ENCODE results near the gene ZNF185.

Gene ZNF185

DNA sequence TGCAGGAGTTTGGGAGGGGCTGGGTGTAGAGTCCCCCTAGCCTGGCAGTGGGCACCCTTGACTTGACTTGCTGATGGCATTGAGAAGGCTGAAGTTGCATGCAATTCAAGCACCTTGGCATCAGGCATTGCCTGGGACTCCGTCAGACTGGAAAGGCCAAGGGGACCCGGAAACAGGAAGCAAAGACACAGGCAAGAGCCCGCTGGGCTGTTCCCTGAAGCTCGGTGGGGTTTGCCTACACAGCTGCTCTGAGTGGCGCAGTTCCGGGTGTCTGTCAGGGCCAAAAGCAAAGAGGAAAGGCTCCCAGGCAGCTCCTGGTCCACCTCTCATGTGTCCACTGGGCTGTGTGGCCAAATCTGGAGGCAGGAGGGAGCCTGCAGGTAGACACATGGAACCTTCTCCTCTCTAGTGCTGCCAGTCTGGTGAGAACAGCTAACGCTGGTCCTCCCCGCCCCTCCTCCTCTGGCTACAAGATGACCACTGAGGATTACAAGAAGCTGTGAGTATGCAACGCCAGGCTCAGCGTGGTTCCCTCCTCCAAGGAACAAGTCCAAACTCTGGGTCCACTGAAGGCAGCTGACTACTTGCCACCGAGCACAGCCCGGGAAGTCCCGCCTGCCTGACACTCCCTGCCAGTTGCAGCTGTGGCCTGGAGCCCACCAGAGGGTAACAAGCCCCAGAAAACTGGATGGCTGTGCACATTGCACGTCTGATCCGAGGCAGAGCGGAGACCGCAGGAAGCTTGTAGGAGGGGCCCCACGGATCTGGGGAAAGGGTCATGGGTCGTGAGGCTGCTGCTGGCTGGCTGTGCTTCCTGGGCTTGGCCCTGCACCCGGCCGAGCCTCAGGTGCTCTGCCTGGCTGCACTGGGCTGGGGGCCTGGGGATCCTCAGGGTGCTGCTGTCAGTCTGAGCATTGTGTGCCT, 20.1 kb downstream of the ZNF185 start:
- DNase-seq (ENCODE audit: low read depth in 2 of 2): no peak

DNA sequence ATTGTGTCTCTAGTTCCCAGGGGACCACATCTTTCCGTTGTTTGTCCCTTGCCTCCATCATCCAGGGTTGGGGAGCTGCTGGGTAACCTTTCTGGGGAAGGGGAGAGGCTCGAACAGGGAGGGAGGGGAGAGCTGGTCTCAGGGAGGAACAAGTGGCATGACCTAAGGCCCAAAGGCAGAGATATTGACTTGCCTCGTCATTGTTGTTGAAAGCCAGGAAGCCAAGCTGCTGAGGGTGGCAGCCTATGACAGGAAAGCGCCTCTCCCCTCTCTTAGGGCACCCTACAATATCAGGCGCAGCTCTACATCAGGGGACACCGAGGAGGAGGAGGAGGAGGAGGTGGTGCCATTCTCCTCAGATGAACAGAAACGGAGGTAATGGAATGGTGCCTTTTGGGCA, 20.8 kb downstream of the ZNF185 start:
- DNase-seq (ENCODE audit: low read depth in 2 of 2): no peak

DNA sequence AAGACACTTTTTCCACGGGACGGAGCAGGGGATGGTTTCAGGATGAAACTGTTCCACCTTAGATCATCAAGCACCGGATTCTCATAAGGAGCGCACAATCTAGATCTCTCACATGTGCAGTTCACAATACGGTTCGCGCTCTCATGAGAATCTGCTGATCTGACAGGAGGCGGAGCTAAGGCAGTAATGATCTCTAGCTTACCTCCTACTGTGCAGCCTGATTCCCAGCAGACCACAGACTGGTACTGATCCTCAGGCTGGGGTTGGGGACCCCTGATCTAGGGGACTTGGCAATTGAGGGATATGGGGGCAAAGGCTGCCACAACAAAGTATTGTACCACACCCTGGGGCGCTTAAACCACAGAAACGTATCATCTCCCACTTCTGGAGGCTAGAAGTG, 25.7 kb downstream of the ZNF185 start:
- DNase-seq (ENCODE audit: low read depth in 2 of 2): no peak

GRCh38 chrX:152925835-152926234, 28.0 kb downstream of the ZNF185 start:
- DNase-seq (ENCODE audit: low read depth in 2 of 2): no peak

DNA sequence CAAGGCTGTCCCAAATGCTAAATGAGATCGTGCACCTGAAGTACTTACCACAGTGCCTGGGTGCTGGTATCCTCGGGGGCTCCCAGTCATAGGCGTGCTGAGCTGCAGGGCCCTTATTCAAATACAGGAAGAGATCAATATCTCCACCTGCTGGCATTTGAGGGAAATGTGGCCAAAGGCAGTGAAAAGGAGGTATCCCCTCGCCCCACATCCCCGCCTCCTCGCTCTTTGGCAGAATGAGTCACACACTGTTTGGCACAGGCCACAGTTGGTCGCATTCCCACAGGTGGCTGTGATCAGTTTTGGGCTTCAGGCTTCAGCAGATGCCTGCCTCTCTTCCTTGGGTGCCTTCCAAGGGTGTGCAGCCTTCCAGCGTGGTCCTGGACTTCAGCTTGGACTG, 28.4 kb downstream of the ZNF185 start:
- no peak for DNase-seq (ENCODE audit: low read depth in 2 of 2)

GRCh38 chrX:152926923-152927322, 29.1 kb downstream of the ZNF185 start:
- DNase-seq (ENCODE audit: low read depth in 2 of 2): no peak

DNA sequence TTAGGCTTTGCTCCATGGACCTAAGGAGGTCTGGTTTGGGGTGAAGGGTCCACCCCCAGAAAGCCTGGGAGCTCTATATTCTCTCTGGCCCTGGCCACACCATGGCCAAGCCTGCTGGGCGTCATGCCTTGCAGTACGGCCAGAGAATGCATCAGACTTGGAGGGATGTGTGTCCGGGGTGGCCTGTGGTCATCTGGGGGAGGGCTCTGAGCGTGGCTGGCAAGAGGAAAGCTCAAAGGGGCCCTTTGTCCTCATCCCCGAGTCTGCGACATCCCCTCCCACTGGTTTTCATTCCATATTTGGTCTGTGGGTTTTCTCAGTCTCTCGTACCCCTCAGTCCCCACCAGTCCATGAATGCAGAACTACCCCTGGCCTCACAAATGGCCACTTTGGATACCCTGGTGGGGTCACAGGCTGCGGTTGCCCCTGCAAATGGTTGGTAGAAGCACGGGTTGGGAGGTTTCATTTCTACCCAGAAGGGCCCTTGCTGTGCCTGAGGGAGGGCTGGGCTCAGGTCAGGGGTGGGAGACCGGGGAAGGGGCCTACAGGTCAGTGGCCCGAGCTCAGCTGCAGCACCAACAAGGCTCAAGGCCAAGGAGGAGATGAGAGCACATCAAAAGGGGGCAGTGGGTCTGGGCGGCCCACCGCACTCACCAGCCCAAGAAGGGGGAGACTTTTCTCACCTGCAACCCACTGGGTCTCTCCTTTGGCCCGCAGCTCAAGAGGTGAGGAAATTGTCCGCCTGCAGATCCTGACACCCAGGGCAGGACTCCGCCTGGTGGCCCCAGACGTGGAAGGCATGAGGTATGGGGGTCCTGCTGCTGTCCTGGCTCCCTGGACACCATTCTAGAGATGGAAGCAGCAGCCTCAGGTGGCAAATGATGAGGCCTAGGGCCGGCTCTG, 30.2 kb downstream of the ZNF185 start:
- DNase-seq (ENCODE audit: low read depth in 2 of 2): no peak

DNA sequence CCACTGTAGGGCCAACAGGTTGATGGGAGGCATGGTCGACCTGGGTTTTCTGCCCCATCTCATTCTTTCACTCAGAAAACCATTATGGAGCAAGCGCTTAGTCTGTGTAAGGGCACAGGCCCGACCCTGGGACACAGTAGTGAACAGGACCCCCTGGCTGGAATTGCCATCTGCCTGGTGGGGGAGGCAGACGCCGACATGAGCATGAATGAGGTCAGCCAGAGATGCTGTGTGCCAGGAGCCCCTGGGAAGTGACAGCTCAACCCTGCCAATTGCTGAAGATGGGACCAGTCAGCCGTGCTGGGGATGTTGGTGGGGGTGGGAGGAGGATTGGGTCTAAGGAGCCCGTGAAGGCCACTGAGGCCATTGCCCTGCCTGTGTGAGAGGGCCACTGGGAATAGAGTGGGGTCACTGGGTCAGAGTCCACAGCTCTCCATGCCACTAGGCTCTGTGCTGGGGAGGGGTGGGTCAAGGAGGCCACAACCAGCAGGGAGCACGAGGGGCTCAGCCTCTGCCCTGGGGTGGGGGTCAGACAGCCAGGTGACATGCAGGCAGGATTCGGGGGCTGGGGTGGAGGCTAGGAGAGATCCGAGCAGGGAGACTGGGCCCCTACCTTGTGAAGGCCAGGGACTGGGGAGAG, 31.0 kb downstream of the ZNF185 start:
- no peak for DNase-seq (ENCODE audit: low read depth in 2 of 2)

- no peak for DNase-seq (ENCODE audit: low read depth in 2 of 2)
These were observed 32.0 kb downstream of the ZNF185 start for GRCh38 chrX:152929898-152930297.

GRCh38 chrX:152930516-152930915, 32.6 kb downstream of the ZNF185 start:
- DNase-seq (ENCODE audit: low read depth in 2 of 2): no peak

DNA sequence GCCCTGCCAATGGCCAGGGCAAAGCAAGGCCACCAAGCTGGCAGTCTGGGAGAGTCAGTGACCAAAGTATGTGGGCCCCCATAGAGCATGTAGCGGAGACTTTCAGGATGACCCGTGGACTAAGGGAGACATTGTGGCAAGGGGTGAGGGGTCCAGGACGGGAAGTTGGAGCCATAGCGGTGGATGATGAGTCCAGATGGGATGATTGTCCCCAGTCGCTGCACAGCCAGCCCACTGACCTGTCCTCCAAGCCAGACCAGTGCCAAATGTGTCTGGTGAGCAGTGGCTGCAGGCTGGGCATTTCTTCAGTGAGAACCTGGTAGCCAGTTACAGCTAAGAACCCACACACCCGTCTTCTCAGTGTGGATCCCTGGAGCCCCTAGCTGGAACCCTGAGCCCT, 34.3 kb downstream of the ZNF185 start:
- no peak for DNase-seq (ENCODE audit: low read depth in 2 of 2)

DNA sequence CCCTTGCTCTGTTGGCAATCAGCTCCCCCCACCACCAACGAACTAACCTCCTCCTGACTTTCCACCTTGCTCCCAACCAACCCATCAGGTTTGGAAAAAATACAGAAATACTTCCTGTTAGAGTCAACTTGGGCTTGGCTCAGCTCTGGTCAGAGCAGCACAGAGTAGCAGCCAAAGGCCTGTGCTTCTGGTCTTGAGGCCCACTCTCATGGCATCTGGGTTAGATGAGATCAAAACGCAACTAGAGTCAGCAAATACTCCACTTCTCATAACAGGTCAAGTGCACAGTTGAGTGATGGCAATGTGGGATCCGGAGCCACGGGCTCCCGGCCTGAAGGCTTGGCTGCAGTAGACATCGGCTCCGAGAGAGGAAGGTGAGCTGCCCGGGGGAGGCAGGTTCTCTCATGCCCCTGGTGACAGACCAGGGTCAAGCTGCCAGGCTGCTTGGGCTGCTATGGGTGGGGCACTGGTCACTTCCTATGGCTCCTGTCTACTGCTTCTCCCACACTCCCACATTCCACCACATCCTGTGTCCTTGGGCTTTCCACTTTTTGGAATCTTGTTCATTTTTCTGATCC, 34.8 kb downstream of the ZNF185 start:
- no peak for DNase-seq (ENCODE audit: low read depth in 2 of 2)

DNA sequence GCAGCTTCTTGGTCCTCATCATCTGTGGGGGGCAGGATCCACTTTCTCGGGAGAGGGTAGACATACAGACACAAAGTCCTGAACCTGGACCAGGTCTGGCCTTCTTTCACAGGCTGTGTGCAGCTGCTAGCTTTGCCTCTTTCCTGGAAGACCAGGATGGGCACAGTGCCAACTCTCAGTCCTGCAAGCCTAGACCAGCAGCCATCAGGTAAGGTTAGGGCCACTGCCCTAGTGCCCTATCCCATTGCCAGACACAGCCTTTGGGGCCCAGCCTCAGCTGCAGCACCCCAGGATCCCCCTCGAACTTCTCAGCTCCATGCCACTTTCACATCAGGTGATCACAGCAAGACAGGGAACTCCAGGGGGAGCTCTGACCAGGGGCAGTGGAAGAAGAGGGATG, 38.4 kb downstream of the ZNF185 start:
- DNase-seq (ENCODE audit: low read depth in 2 of 2): no peak

GRCh38 chrX:152937236-152937635, 39.4 kb downstream of the ZNF185 start:
- no peak for DNase-seq (ENCODE audit: low read depth in 2 of 2)

DNA sequence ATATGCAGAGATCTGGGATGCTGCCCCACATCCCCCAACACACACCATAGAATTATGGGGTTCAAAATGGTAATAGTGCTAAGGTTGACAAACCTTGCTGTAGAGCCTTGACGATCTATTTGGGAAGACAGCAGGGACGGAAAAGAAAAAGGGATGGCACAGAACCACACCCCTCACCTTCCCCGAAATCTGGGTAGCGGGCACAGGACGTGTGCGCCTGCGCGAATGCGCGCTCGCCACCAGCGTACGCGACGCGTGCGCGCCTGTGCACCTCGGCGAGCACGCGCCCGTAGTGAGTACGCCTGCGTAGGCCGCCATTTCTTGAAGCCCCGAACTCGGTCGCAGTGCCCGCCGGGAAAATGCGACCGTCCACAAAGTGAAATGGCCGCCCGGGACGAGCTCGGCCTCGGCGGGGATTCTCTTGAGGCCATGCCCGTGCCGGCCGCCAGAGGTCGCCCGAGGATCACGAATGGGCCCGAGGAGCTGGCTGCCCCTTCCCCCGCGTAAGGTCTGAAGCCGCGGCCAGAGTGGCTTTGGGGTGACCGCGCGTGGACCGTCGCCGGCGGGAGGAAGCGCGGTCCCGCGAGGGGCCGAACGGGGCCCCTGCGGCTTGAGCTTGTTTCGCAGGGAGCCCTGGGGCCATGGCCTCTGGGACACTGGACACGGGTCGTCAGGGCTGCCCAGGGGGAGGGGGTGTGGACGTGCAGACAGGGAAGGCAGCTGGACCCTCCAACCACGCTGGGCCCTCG, 43.6 kb downstream of the ZNF185 start:
- peak; percentile 75 to 81 for DNase-seq (ENCODE audit: low read depth in 2 of 2)

GRCh38 chrX:152942077-152942442, 44.2 kb downstream of the ZNF185 start:
- DNase-seq (ENCODE audit: low read depth in 2 of 2): no peak

- DNase-seq (ENCODE audit: low read depth in 2 of 2): no peak
These were observed 46.0 kb downstream of the ZNF185 start for GRCh38 chrX:152943826-152944225.

- DNase-seq (ENCODE audit: low read depth in 2 of 2): no peak
These were observed 47.4 kb downstream of the ZNF185 start for GRCh38 chrX:152945021-152945979.

DNA sequence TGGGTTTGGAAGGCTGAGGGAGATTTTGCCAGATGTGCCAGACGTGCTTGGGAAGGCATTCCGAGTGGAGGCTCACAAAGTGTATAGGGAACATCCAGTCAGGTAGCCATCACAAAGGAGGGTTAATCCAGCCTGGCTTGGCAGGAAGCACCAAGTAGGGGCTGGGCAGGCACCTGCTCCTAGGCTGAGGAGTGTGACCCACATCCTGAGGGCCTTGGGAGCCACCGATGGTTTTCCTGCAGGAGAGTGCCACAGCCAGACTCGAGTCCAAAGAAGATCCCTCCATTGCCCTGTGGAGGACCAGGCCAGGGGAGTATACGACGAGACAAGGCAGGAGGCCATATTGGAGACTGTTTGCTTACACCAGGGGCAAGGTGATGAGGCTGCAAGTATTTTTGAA, 48.8 kb downstream of the ZNF185 start:
- DNase-seq (ENCODE audit: low read depth in 2 of 2): no peak

Data from stimulated activated CD8-positive, alpha-beta memory T cell treated with anti-CD3 and anti-CD28 coated beads, Interleukin-2, amount 100 ng/mL, for 1 hour (primary cell).